HG03378 (cell line): ENCODE measurements around the gene TAF12.
"Not testable (repeated sequence)": the region's sequence is repeated elsewhere in the genome, so short reads cannot be mapped to it uniquely, and the experiment has no call there.

Experiments used
- ATAC-seq: cut with Tn5 transposase; IDR thresholded peaks from one replicate; pipeline ENCODE4 v1.9.1; 2021; ENCODE audit warnings: mild to moderate bottlenecking, moderate library complexity; ENCODE audit not compliant: unreplicated experiment

TAF12 gene

GRCh38 chr1:28642847-28643635, at the start of gene TAF12:
TAF12 (minus strand) TSS chr1:28643067; CDS start chr1:28622081, 20,986 bp downstream.
- ATAC-seq = peak; percentile 67

- ATAC-seq = not testable (repeated sequence)
Measured at GRCh38 chr1:28691627-28692026, 48.8 kb upstream of the TAF12 start.

- no peak for ATAC-seq
Measured at GRCh38 chr1:28684937-28685336, 42.1 kb upstream of the TAF12 start.

GRCh38 chr1:28682840-28683239, 40.0 kb upstream of the TAF12 start:
- ATAC-seq = no peak

GRCh38 chr1:28680151-28680550, 37.3 kb upstream of the TAF12 start:
- no peak for ATAC-seq

- ATAC-seq = no peak
Measured at GRCh38 chr1:28675924-28676257, 33.0 kb upstream of the TAF12 start.

GRCh38 chr1:28672971-28673370, 30.1 kb upstream of the TAF12 start:
- not testable (repeated sequence) for ATAC-seq

- no peak for ATAC-seq
Measured at GRCh38 chr1:28671254-28671780, 28.4 kb upstream of the TAF12 start.

GRCh38 chr1:28668956-28669723, 26.3 kb upstream of the TAF12 start:
- no peak for ATAC-seq

GRCh38 chr1:28668191-28668955, 25.5 kb upstream of the TAF12 start, which contains the start of gene GMEB1:
GMEB1 (plus strand) TSS chr1:28668784; CDS start chr1:28683613, 14,829 bp downstream.
- no peak for ATAC-seq

- no peak for ATAC-seq
Measured at GRCh38 chr1:28666806-28667205, 23.9 kb upstream of the TAF12 start.

- no peak for ATAC-seq
Measured at GRCh38 chr1:28663871-28664470, 21.1 kb upstream of the TAF12 start.

GRCh38 chr1:28656335-28656734, 13.5 kb upstream of the TAF12 start:
- no peak for ATAC-seq

GRCh38 chr1:28655448-28656311, 12.8 kb upstream of the TAF12 start:
- not testable (repeated sequence) for ATAC-seq

GRCh38 chr1:28653870-28654269, 11.0 kb upstream of the TAF12 start:
- ATAC-seq = not testable (repeated sequence)

- ATAC-seq = not testable (repeated sequence)
Measured at GRCh38 chr1:28653063-28653462, 10.2 kb upstream of the TAF12 start.

GRCh38 chr1:28648474-28649198, 5.8 kb upstream of the TAF12 start, which contains the start of gene RNU11:
RNU11 (plus strand) TSS chr1:28648600.
- peak; percentile 66 for ATAC-seq

- peak; percentile 52 for ATAC-seq
Measured at GRCh38 chr1:28648008-28648473, 5.2 kb upstream of the TAF12 start.

- ATAC-seq = no peak
Measured at GRCh38 chr1:28646040-28646439, 3.2 kb upstream of the TAF12 start.
